ENCODE results near the gene ANLN.

Gene ANLN

GRCh38 chr7:36355490-36355889 lies 34.2 kb upstream of the ANLN start:
- no peak for DNase-seq
- Histone ChIP-seq H3K4me2 (ENCODE audit: insufficient read depth, low read length) (no peak overlapping the region), H3K79me2 (ENCODE audit: insufficient read depth, low read length) (no peaks in the 10 kb centered on the region), H3K4me3 (ENCODE audit: low read depth in 1 of 2, low read length in 2 of 2) (no peak overlapping the region), H4K20me1 (ENCODE audit: insufficient read depth, low read length) (no peaks in the 10 kb centered on the region), H2AFZ (ENCODE audit: low read depth, low read length) (no peak overlapping the region), H3K4me1 (ENCODE audit: insufficient read depth, low read length) (no peaks in the 10 kb centered on the region), H3K9me3 (ENCODE audit: insufficient read depth, low read length, severe bottlenecking) (no peaks in the 10 kb centered on the region), H3K27me3 (ENCODE audit: insufficient read depth, low read length, poor library complexity) (no peaks in the 10 kb centered on the region), H3K9ac (ENCODE audit: low read depth, low read length) (no peak overlapping the region), H3K27ac (ENCODE audit: low read length) (no peak overlapping the region), H3K36me3 (ENCODE audit: insufficient read depth, low read length) (no peaks in the 10 kb centered on the region)
- TF ChIP-seq CTCF (IDR thresholded peaks at IDR 0.05; ENCODE audit: borderline replicate concordance, extremely low read depth, low read length, poor library complexity, severe bottlenecking) (no peak), EZH2 (IDR thresholded peaks at IDR 0.05; ENCODE audit: borderline replicate concordance, low read depth, low read length, severe bottlenecking) (no peak)
- no peak for ATAC-seq (ENCODE audit: insufficient read depth, low read depth)

GRCh38 chr7:36357054-36357453 lies 32.6 kb upstream of the ANLN start:
- H3K4me3 ChIP-seq (ENCODE audit: low read depth in 1 of 2, low read length in 2 of 2) = no peak overlapping the region

GRCh38 chr7:36358589-36358988 lies 31.1 kb upstream of the ANLN start:
- no peaks in the 10 kb centered on the region for H3K79me2 ChIP-seq (ENCODE audit: insufficient read depth, low read length)
- no peaks in the 10 kb centered on the region for H3K9me3 ChIP-seq (ENCODE audit: insufficient read depth, low read length, severe bottlenecking)
- no peak overlapping the region for H3K4me2 ChIP-seq (ENCODE audit: insufficient read depth, low read length)
- no peak for ATAC-seq (ENCODE audit: insufficient read depth, low read depth)
- H3K4me1 ChIP-seq (ENCODE audit: insufficient read depth, low read length) = no peaks in the 10 kb centered on the region
- H3K27me3 ChIP-seq (ENCODE audit: insufficient read depth, low read length, poor library complexity) = no peaks in the 10 kb centered on the region
- H3K36me3 ChIP-seq (ENCODE audit: insufficient read depth, low read length) = no peaks in the 10 kb centered on the region
- TF ChIP-seq CTCF (IDR thresholded peaks at IDR 0.05; ENCODE audit: borderline replicate concordance, extremely low read depth, low read length, poor library complexity, severe bottlenecking) (no peak), EZH2 (IDR thresholded peaks at IDR 0.05; ENCODE audit: borderline replicate concordance, low read depth, low read length, severe bottlenecking) (no peak)
- H3K9ac ChIP-seq (ENCODE audit: low read depth, low read length) = no peak overlapping the region
- no peak for DNase-seq
- H2AFZ ChIP-seq (ENCODE audit: low read depth, low read length) = no peak overlapping the region
- H3K27ac ChIP-seq (ENCODE audit: low read length) = no peak overlapping the region
- no peaks in the 10 kb centered on the region for H4K20me1 ChIP-seq (ENCODE audit: insufficient read depth, low read length)
- H3K4me3 ChIP-seq (ENCODE audit: low read depth in 1 of 2, low read length in 2 of 2) = no peak overlapping the region

More at GRCh38 chr7:36357054-36357453, 32.6 kb upstream of the ANLN start:
- Histone ChIP-seq H3K36me3 (ENCODE audit: insufficient read depth, low read length) (no peaks in the 10 kb centered on the region), H3K79me2 (ENCODE audit: insufficient read depth, low read length) (no peaks in the 10 kb centered on the region), H4K20me1 (ENCODE audit: insufficient read depth, low read length) (no peaks in the 10 kb centered on the region), H3K27ac (ENCODE audit: low read length) (no peak overlapping the region), H3K4me1 (ENCODE audit: insufficient read depth, low read length) (no peaks in the 10 kb centered on the region), H3K9me3 (ENCODE audit: insufficient read depth, low read length, severe bottlenecking) (no peaks in the 10 kb centered on the region), H2AFZ (ENCODE audit: low read depth, low read length) (no peak overlapping the region), H3K27me3 (ENCODE audit: insufficient read depth, low read length, poor library complexity) (no peaks in the 10 kb centered on the region), H3K4me2 (ENCODE audit: insufficient read depth, low read length) (no peak overlapping the region), H3K9ac (ENCODE audit: low read depth, low read length) (no peak overlapping the region)
- no peak for DNase-seq
- ATAC-seq (ENCODE audit: insufficient read depth, low read depth) = no peak
- no peak for TF ChIP-seq EZH2 (IDR thresholded peaks at IDR 0.05; ENCODE audit: borderline replicate concordance, low read depth, low read length, severe bottlenecking)
- TF ChIP-seq CTCF (IDR thresholded peaks at IDR 0.05; ENCODE audit: borderline replicate concordance, extremely low read depth, low read length, poor library complexity, severe bottlenecking) = no peak

GRCh38 chr7:36360244-36360643 lies 29.4 kb upstream of the ANLN start:
- Histone ChIP-seq H3K9me3 (ENCODE audit: insufficient read depth, low read length, severe bottlenecking) (no peaks in the 10 kb centered on the region), H3K4me3 (ENCODE audit: low read depth in 1 of 2, low read length in 2 of 2) (no peak overlapping the region), H3K79me2 (ENCODE audit: insufficient read depth, low read length) (no peaks in the 10 kb centered on the region), H3K4me2 (ENCODE audit: insufficient read depth, low read length) (no peak overlapping the region), H3K27ac (ENCODE audit: low read length) (no peak overlapping the region), H2AFZ (ENCODE audit: low read depth, low read length) (no peak overlapping the region), H3K36me3 (ENCODE audit: insufficient read depth, low read length) (no peaks in the 10 kb centered on the region), H3K27me3 (ENCODE audit: insufficient read depth, low read length, poor library complexity) (no peaks in the 10 kb centered on the region), H3K4me1 (ENCODE audit: insufficient read depth, low read length) (no peaks in the 10 kb centered on the region), H4K20me1 (ENCODE audit: insufficient read depth, low read length) (no peaks in the 10 kb centered on the region), H3K9ac (ENCODE audit: low read depth, low read length) (no peak overlapping the region)
- DNase-seq (no peak), ATAC-seq (ENCODE audit: insufficient read depth, low read depth) (no peak)
- TF ChIP-seq EZH2 (IDR thresholded peaks at IDR 0.05; ENCODE audit: borderline replicate concordance, low read depth, low read length, severe bottlenecking) = no peak
- no peak for TF ChIP-seq CTCF (IDR thresholded peaks at IDR 0.05; ENCODE audit: borderline replicate concordance, extremely low read depth, low read length, poor library complexity, severe bottlenecking)

Data from DND-41 (cell line).